Measurements from ENCODE around the gene RNF149. TPM values are rescaled to one million over a fixed set of nuclear protein-coding genes. Genes with fewer than 3 reads are reported as not detected.

The RNF149 gene
- total RNA-seq, 6 experiments from 2014 or later, result 20.3 to 45.4 (median 32.2) TPM

DNA sequence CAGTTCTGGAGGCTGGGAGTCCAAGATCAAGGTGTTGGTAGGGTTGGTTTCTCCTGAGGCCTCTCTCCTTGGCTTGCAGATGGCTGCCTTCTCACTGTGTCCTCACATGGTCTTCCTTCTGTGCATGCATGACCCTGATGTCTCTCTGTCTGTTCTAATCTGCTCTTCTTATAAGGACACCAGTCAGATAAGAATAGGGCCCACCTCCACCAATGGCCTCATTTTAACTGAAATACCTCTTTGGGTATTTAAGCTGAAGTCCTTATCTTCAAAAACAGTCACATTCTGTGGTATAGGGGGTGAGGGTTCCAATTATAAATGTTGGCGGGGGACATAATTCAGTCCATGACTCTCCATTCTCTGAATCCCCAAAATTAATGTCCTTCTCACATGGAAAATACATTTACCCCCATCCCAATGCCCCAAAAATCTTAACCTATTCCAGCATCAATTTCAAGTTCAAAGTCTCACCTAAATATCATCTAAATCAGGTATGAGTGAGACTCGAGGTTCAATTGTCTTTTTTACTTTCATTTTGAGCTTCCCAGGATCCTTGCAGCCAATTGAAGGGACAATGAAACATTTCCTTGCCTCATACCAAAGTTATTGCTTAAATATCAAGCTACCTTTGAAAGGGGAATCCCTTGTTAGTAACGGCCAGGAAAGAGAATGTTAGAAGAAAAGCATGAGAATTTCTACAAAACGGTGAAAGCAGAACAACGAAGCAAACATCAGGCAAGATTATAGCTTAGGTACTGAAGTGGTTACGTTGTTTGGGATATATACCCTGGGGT lies 76.4 kb downstream of the RNF149 start:
- Histone ChIP-seq H3K36me3 (no peaks in the 10 kb centered on the region), H3K27ac (peak overlapping the region in 1 of 3 donors; percentile 49), H3K27me3 (no peaks in the 10 kb centered on the region), H3K9me3 (no peaks in the 10 kb centered on the region), H3K4me1 (peaks cover 0 to 31% (median 16%) of the 10 kb centered on the region in 4 donors), H3K4me3 (no peak overlapping the region)
- 68% methylated on average over 6 of the region's 6 CpGs for WGBS (ENCODE audit: insufficient coverage, low coverage, low lambda C conversion rate, missing lambda C conversion rate)
- TF ChIP-seq POLR2A (IDR thresholded peaks at IDR 0.05), result no peak
- ATAC-seq (peak in 1 of 4 donors; percentile 15), DNase-seq (no peak)
- intact Hi-C loops (cut with DNase I), result no loop called here

DNA sequence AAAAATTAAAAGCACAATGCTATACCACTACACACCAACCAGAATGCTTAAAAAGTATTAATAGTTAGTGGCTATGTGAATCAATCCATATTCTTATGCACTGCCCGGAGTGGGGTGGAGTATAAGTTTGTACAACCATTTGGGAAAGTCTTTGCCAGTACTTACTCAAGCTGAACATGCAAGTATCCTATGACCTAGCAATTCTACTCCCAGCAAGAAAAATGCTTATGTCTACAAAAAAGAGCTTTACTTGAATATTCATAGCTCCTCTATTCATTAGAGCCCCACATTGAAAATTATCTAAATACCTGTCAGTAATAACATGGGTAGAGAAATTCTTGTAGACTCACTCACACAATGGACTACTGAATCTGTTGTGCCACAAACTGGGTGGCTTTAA lies 77.3 kb downstream of the RNF149 start:
- no peak for DNase-seq
- H3K4me3 ChIP-seq, result no peak overlapping the region
- peaks cover 0 to 31% (median 16%) of the 10 kb centered on the region in 4 donors for H3K4me1 ChIP-seq
- H3K36me3 ChIP-seq, result no peaks in the 10 kb centered on the region
- TF ChIP-seq CTCF (IDR thresholded peaks at IDR 0.05), result no peak
- no peak for TF ChIP-seq POLR2A (IDR thresholded peaks at IDR 0.05)
- intact Hi-C loops (cut with DNase I), result no loop called here
- H3K27me3 ChIP-seq, result no peaks in the 10 kb centered on the region
- 58% methylated on average over 1 of the region's 1 CpG for WGBS (ENCODE audit: insufficient coverage, low coverage, low lambda C conversion rate, missing lambda C conversion rate)
- ATAC-seq, result no peak
- H3K27ac ChIP-seq, result peak overlapping the region in 2 of 3 donors; percentile 1 to 49
- no peaks in the 10 kb centered on the region for H3K9me3 ChIP-seq

DNA sequence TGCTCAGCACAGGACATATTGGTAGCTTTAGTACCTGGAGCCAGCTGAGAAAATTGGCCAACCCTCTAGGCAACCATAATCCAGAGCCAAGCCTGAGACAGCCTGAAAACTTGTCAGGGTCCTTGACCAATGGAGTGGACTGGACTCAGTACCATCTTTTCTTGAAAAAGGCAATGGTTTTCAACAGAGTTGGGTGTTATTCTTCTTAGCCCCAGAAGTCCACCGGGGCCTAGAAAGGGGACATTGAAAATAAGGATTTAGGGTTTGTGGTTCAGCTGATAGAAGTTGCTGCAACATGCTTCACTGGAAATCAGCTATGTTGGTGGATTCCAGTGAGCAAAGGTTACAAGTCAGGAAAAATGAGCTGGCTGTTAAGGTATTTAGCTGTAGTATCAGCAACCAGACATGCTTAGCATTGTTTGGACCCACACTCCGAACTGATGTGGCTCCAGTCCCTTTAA lies 77.9 kb downstream of the RNF149 start:
- peak overlapping the region; percentile 1 to 49 (median 33) for H3K27ac ChIP-seq
- 41% methylated on average over 2 of the region's 2 CpGs for WGBS (ENCODE audit: insufficient coverage, low coverage, low lambda C conversion rate, missing lambda C conversion rate)

More for the DNA sequence above, 77.9 kb downstream of the RNF149 start:
- intact Hi-C loops (cut with DNase I), result no loop called here
- no peaks in the 10 kb centered on the region for H3K36me3 ChIP-seq
- H3K4me3 ChIP-seq, result no peak overlapping the region
- ATAC-seq, result peak; percentile 68 to 82 (median 74)
- no peak for TF ChIP-seq CTCF (IDR thresholded peaks at IDR 0.05)
- peak; percentile 51 for TF ChIP-seq POLR2A (IDR thresholded peaks at IDR 0.05)
- H3K4me1 ChIP-seq, result peaks cover 0 to 31% (median 16%) of the 10 kb centered on the region in 4 donors
- H3K27me3 ChIP-seq, result no peaks in the 10 kb centered on the region
- no peak for DNase-seq
- no peaks in the 10 kb centered on the region for H3K9me3 ChIP-seq

Small RNA genes lying within 50 kb of the gene (microRNA-seq; reads per million reads assigned to microRNA genes)
- gene MIR5696, result 0.64 to 2.3 reads per million in 2 donors

Small RNA genes lying within 50 kb of the gene (small RNA-seq; reads per million reads assigned to genes)
- gene MIR5696 (0.48 to 0.78 reads per million in 2 experiments), gene SNORD89 (72.2 to 80.0 reads per million in 2 experiments)

Other genes starting within 250 kb of the RNF149 start
- 10 to 100 TPM; 17.3 to 31.2 (median 21.5) TPM for gene TBC1D8, start 157.3 kb downstream of the RNF149 start, total RNA-seq
- gene CNOT11, start 55.8 kb downstream of the RNF149 start, total RNA-seq, result 10 to 100 TPM; 17.0 to 28.5 (median 21.5) TPM
- under 1 TPM in 1 of 6 experiments, not detected in 5; 0.20 TPM for gene CREG2, start 78.8 kb upstream of the RNF149 start, total RNA-seq
- gene RFX8, start 166.4 kb upstream of the RNF149 start, total RNA-seq, result not detected